PC-3 (cell line): ENCODE results near the gene POLR1C.

Source experiments
- EZH2 ChIP-seq: fragments of 300-600 bp; sonication (generic); IDR thresholded peaks from one replicate; pipeline ENCODE4 v1.6.1; 2017; ENCODE audit warnings: antibody characterized with exemption, mild to moderate bottlenecking, low read length; ENCODE audit not compliant: unreplicated experiment
- EZH2phosphoT487 ChIP-seq: fragments of 300-600 bp; sonication (generic); IDR thresholded peaks from 2 replicates; pipeline ENCODE4 v1.6.1; 2018; ENCODE audit warnings: mild to moderate bottlenecking, antibody characterized with exemption, low read length, borderline replicate concordance
- TF ChIP-seq, protein P1 (sequence below): fragments of 300-600 bp; sonication (generic); conservative IDR thresholded peaks from 2 replicates; pipeline ENCODE4 v1.5.1; 2017; ENCODE audit warnings: antibody characterized with exemption, low read depth, mild to moderate bottlenecking, low read length

DNA sequence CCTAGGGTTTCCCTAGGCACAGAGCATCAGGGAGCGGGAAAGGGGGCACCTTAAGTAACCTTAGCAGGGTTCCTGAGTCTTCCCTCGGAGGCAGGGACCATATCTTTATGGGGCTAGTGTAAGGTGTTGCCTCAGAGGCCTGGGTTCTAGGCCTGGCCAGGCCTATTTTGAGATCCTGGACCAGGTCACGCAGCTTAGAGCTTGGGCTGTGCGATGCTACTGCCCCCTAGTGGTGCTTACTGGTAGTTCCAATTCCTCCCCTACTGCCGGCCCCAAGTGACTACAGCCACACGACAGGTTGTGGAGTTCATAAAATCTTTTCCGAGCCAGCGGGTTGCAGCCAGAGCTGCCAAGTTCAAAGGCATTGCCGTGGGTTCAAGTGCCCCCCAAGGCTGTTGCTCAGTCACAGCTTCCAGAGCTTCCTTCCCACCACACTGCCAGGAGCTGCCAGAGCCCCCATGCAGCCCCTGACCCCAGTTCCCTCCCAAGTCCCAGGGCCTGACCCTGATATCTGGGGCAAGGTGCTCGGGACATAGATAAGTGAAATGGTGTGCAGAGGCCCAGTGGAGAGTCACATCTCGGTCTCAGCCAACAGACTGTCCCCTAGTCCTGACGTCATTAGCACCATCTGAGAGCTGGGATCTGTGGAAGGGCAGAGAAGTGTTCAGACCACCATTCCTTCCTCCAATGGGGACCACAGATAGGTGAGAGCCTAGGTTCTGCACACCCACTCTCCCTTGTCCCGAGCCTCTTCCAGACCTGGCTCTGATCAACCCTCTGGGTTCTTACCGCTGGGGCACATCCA is 10.0 kb upstream of the POLR1C start:
- TF ChIP-seq, protein P1, sequence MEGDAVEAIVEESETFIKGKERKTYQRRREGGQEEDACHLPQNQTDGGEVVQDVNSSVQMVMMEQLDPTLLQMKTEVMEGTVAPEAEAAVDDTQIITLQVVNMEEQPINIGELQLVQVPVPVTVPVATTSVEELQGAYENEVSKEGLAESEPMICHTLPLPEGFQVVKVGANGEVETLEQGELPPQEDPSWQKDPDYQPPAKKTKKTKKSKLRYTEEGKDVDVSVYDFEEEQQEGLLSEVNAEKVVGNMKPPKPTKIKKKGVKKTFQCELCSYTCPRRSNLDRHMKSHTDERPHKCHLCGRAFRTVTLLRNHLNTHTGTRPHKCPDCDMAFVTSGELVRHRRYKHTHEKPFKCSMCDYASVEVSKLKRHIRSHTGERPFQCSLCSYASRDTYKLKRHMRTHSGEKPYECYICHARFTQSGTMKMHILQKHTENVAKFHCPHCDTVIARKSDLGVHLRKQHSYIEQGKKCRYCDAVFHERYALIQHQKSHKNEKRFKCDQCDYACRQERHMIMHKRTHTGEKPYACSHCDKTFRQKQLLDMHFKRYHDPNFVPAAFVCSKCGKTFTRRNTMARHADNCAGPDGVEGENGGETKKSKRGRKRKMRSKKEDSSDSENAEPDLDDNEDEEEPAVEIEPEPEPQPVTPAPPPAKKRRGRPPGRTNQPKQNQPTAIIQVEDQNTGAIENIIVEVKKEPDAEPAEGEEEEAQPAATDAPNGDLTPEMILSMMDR: peak; percentile 94
- TF ChIP-seq EZH2 (no peak), EZH2phosphoT487 (no peak)
